WERI-Rb-1 (cell line): ENCODE results near the gene IER3.

ENCODE experiments used
- DNase-seq: peaks from one replicate; pipeline ENCODE4 v3.0.0-alpha.2; 2020
- H3K27ac ChIP-seq: fragments of 250-450 bp; sonication (Bioruptor Pico); 2 replicates; pipeline ENCODE4 v1.5.1; 2020; ENCODE audit warnings: mild to moderate bottlenecking, moderate library complexity
- H3K27me3 ChIP-seq: fragments of 250-450 bp; sonication (Bioruptor Pico); 2 replicates; pipeline ENCODE4 v1.5.1; 2021; ENCODE audit warnings: mild to moderate bottlenecking, low read depth, moderate library complexity; ENCODE audit not compliant: insufficient read depth, severe bottlenecking
- H3K36me3 ChIP-seq: fragments of 250-450 bp; sonication (Bioruptor Pico); 2 replicates; pipeline ENCODE4 v1.5.1; 2020; ENCODE audit warnings: mild to moderate bottlenecking, moderate library complexity
- H3K4me3 ChIP-seq: 2 replicates; pipeline ENCODE4 v1.5.1; 2011; ENCODE audit warnings: low read depth, mild to moderate bottlenecking, control low read depth, low read length
- H3K9me3 ChIP-seq: fragments of 250-450 bp; sonication (Bioruptor Pico); 2 replicates; pipeline ENCODE4 v1.5.1; 2021; ENCODE audit warnings: mild to moderate bottlenecking, moderate library complexity; ENCODE audit not compliant: severe bottlenecking
- TF ChIP-seq, protein P1 (sequence below): IDR thresholded peaks from 2 replicates; pipeline ENCODE4 v1.5.1; 2011; ENCODE audit warnings: low read depth, mild to moderate bottlenecking, control low read depth, inconsistent platforms, low read length

The IER3 gene

GRCh38 chr6:30747902-30748769 lies 3.8 kb upstream of the IER3 start:
- TF ChIP-seq, protein P1, sequence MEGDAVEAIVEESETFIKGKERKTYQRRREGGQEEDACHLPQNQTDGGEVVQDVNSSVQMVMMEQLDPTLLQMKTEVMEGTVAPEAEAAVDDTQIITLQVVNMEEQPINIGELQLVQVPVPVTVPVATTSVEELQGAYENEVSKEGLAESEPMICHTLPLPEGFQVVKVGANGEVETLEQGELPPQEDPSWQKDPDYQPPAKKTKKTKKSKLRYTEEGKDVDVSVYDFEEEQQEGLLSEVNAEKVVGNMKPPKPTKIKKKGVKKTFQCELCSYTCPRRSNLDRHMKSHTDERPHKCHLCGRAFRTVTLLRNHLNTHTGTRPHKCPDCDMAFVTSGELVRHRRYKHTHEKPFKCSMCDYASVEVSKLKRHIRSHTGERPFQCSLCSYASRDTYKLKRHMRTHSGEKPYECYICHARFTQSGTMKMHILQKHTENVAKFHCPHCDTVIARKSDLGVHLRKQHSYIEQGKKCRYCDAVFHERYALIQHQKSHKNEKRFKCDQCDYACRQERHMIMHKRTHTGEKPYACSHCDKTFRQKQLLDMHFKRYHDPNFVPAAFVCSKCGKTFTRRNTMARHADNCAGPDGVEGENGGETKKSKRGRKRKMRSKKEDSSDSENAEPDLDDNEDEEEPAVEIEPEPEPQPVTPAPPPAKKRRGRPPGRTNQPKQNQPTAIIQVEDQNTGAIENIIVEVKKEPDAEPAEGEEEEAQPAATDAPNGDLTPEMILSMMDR, result no peak
- H3K27me3 ChIP-seq, result no peaks in the 10 kb centered on the region
- H3K4me3 ChIP-seq, result no peak overlapping the region
- H3K27ac ChIP-seq, result no peak overlapping the region
- no peaks in the 10 kb centered on the region for H3K36me3 ChIP-seq
- DNase-seq, result no peak
- peaks cover 8% of the 10 kb centered on the region for H3K9me3 ChIP-seq

DNA sequence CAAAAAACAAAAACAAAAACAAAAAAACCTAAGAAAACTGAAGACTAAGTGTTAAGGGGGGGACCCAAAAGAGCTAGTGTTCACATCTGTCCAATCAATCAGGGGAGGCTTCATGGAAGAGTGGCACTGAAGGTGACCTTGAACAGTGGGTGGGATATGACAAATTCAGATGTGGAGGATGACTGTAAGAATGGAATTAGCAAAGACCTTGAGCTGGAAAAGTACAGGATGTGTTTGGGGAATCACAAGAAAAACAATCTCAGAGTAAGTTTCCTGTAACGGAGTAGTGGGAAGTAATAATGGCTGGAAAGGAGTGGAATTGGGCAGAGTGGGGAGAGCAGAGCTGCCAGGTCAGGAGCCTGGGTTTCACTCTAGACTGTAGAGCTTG lies 2.9 kb upstream of the IER3 start:
- no peaks in the 10 kb centered on the region for H3K27me3 ChIP-seq
- H3K27ac ChIP-seq, result no peak overlapping the region
- peaks cover 11% of the 10 kb centered on the region for H3K9me3 ChIP-seq
- TF ChIP-seq, protein P1, result no peak
- H3K4me3 ChIP-seq, result no peak overlapping the region
- DNase-seq, result no peak
- H3K36me3 ChIP-seq, result no peaks in the 10 kb centered on the region

DNA sequence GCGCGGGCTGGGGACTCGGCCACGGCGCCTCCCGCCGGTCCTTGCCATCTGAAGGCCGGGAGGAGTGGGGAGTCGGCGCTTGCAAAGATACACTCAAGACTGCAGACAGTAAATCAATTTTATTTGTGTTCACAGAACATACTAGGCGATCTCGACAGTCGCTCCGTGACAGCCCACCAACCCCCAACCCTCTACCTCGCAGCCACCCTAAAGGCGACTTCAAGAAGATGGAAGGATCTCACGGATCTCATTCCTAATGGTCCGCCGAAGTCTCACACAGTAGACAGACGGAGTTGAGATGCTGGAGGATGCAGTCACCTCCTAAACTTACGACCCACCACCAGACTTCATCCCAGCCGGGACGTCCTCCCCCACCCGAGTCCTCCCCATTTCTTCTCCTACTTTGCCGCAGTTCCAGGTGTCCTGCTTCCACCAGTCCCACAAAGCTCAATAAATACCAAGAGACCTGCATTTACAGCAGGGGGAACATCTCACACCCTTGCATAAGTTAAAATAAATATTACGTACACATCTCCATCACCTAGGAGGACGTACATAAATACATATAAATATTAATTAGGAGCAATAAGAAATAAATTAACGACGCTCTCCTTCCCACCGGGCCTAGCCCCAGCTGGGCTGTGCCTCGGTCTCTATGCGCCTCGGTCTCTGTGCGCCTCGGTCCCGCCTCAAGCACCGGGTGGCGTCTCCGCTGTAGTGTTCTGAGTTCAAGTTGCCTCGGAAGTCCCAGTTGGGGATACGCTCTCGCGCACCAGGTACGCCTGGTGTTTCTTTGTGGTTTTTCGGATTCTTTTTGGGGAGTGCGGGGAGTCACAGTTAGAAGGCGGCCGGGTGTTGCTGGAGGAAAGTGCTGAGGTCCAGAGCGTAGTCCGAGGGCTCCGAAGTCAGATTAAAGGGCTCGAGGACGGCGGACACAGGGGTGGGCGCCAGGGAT lies 971 bp downstream of the IER3 start:
- peaks cover 31% of the 10 kb centered on the region for H3K36me3 ChIP-seq
- TF ChIP-seq, protein P1, result no peak
- no peaks in the 10 kb centered on the region for H3K27me3 ChIP-seq
- DNase-seq, result no peak
- no peak overlapping the region for H3K4me3 ChIP-seq
- peak overlapping the region; percentile 86 for H3K27ac ChIP-seq
- peaks cover 11% of the 10 kb centered on the region for H3K9me3 ChIP-seq

GRCh38 chr6:30742316-30743098 lies 1.8 kb downstream of the IER3 start, which contains the start of gene FLOT1:
Gene FLOT1 (minus strand): TSS chr6:30742687. CDS start chr6:30742189, 498 bp downstream.
- no peaks in the 10 kb centered on the region for H3K27me3 ChIP-seq
- H3K27ac ChIP-seq, result peak within 1 kb of the TSS; percentile 86
- H3K36me3 ChIP-seq, result peaks cover 40% of the 10 kb centered on the region
- TF ChIP-seq, protein P1, result no peak
- H3K4me3 ChIP-seq, result peak within 1 kb of the TSS; percentile 76
- H3K9me3 ChIP-seq, result peaks cover 11% of the 10 kb centered on the region
- DNase-seq, result peak; percentile 92

GRCh38 chr6:30741789-30742315 lies 2.5 kb downstream of the IER3 start:
- DNase-seq, result no peak
- peak overlapping the region; percentile 86 for H3K27ac ChIP-seq
- peaks cover 11% of the 10 kb centered on the region for H3K9me3 ChIP-seq
- TF ChIP-seq, protein P1, result no peak
- H3K36me3 ChIP-seq, result peaks cover 47% of the 10 kb centered on the region
- no peaks in the 10 kb centered on the region for H3K27me3 ChIP-seq
- H3K4me3 ChIP-seq, result peak overlapping the region; percentile 76
